Endothelial cell of hepatic sinusoid (primary cell): ENCODE results near the gene SIRT7.

ENCODE experiments used
- in situ Hi-C: cut with HindIII; loops from 2 replicates; pipeline ENCODE4 v1.10.0; 2017; ENCODE audit warnings: low sequenced_read_pairs

SIRT7 gene

GRCh38 chr17:81907219-81908145 is 10.5 kb downstream of the SIRT7 start:
- in situ Hi-C loops: no loop called here

GRCh38 chr17:81906476-81907218 is 11.3 kb downstream of the SIRT7 start:
- in situ Hi-C loops: no loop called here

DNA sequence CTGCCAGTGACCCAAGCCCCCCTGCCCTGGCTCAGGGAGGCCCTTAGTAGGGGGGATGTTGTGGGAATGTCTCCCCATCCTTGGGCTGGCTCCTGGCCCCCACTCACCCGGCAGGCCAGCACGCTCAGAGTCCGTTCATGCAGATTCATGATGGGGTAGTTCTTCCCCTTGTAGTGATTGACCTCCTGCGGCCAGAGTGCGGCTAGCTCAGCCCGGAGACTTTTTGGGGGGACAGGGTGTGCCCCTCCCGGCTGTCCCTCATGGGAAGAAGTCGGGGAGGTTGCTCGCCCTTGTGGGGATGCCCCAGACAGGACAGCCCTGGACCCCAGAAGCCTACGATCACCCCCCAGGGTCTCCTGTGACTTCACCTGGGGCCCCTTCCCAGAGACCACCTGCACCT is 12.0 kb downstream of the SIRT7 start:
- in situ Hi-C loops: no loop called here

DNA sequence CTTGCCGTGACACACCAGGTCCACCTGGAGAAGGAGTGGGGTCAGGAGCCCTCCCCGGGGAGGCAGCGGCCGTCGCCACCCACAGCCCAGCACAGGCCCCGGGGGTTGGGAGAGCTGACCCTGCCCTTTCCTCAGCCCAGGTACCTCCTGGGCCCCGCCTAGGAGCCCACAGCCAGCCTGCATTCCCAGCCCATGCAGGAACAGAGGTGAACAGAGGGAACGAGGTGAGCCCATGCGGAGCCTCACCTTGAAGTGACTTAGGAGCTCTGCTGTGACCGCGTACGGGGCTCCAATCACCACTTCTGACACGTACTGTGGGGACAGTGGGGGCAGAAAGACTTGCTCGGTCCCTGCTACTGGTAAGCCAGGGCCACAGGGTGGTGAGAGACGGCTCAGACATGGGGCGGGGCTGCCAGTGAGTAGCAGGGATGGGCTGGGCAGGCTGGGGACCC is 12.5 kb downstream of the SIRT7 start:
- in situ Hi-C loops: no loop called here

GRCh38 chr17:81904600-81905423 is 13.2 kb downstream of the SIRT7 start:
- in situ Hi-C loops: no loop called here

DNA sequence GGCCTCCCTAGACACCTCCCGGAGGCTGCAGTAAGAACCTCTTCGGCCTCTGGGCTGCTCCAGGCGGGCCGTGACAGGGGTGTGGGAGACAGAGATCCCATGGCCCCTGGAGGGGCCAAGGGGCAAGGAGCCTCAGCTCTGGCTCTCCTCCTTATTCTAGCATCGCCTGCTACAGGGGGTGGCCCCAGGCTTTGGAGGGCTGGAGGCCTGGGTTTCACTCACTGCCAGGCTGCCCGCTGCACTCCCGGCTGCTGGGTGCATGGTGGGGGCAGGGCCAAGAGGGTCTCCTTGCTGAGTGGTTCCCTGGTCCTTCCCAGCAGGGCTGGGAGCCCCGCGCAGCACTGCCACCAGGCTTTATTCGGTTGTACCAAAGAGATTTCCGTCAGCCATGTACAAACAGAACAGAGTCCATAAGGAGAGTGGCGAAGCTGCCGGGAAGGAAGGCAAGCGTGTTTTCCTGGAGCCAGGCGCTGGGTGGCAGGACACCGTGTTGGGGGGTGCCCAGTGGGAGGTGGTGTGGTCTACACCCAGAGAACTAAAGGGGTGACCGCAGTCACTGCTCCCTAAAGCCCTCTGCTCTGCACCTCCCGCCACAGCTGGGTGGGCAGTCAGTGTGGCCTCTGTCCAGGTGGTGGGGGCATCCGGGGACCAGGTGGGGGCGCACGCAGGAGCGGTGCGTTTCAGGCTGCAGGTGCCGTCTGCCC is 13.9 kb downstream of the SIRT7 start:
- in situ Hi-C loops: no loop called here

- in situ Hi-C loops: no loop called here
Measured at GRCh38 chr17:81903415-81903831, 14.6 kb downstream of the SIRT7 start.

- in situ Hi-C loops: no loop called here
Measured at GRCh38 chr17:81902653-81903414, 15.1 kb downstream of the SIRT7 start.

DNA sequence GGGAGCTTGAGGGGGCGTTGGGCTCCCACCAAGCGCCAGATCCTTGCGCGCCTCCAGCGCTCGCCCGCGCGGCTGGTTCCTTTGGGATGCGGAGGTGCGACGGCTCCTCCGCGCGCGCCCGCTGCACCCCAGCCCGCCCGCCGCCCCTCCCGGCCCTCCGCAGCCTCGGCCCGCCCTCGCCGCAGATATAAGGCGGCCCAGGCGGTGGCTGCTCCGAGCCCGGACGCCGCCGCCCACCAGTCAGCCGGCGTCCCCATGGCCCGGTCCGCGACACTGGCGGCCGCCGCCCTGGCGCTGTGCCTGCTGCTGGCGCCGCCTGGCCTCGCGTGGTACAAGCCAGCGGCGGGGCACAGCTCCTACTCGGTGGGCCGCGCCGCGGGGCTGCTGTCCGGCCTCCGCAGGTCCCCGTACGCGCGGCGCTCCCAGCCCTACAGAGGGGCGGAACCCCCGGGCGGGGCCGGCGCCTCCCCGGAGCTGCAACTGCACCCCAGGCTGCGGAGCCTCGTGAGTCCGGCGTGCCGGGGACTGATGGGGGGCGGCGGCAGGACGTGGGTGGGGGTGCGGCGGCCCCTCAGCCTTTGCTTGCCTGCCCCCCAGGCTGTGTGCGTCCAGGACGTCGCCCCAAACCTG is 15.8 kb downstream of the SIRT7 start, which contains the start of gene NPB:
Gene NPB (plus strand): TSS at position 216 of the 630 bp plus-strand sequence. CDS start 40 bp downstream, at position 256.
- in situ Hi-C loops: no loop called here

DNA sequence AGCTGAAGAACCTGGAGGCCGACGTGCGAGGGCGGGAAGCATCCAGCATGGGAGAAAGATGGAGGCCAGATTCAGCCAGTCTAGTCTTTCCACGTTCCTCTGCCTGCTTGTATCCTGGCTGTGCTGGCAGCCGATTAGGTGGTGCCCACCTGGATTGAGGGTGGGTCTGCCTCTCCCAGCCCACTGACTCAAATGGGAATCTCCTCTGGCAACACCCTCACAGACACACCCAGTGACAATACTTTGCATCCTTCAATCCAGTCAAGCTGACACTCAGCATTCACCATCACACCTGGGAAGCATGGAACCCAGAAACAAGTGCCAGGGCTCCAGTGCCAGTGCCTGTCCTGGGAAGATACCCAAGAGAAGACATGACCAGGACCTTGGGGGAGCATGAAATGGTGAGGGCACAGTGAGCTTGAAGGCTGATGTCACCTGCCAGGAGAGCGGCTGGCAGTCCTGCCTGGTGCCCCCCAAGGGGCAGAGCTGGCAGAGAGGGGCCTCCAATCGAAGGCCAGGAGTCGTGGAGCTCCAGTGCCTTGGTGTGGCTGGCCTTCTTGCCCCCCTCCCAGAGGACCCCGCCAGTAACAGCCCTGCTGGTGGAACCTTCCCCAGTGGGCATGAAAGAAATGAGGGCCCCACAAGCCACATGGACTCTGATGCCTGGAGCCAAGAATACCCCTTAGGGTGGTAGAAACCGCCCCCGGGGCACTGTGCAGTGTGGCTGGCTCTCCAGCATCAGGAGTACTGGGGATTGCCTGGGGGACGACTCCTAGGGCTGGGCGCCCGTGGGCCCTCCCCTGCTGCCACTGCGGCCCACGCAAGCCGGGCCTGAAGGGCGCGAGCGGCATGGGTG is 16.6 kb downstream of the SIRT7 start:
- in situ Hi-C loops: no loop called here

GRCh38 chr17:81900181-81900820 is 17.7 kb downstream of the SIRT7 start:
- in situ Hi-C loops: no loop called here

DNA sequence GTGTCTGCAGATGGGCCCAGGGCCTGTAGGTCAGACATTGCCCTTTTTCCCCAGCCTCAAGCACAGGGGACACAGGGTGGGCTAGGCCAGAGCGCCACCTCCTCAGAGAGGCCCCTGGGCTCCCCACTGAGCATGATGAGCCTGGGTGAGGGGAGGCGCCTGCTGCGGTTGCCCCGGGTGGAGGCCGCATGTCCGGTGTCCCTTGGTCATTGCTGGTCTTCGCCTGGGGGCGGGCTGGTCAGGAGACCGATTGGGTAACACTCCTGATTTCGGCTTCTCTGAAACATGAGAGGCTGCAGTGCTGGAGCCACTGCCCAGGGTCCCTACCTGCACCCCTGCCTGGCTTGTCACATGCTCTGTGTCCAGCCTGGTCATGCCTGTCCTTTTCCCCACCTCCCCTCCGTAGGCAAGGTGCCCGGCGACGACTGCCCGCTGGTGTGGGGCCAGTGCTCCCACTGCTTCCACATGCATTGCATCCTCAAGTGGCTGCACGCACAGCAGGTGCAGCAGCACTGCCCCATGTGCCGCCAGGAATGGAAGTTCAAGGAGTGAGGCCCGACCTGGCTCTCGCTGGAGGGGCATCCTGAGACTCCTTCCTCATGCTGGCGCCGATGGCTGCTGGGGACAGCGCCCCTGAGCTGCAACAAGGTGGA is 18.3 kb downstream of the SIRT7 start:
- in situ Hi-C loops: no loop called here

GRCh38 chr17:81898885-81899284 is 19.1 kb downstream of the SIRT7 start:
- in situ Hi-C loops: no loop called here

GRCh38 chr17:81898029-81898866 is 19.7 kb downstream of the SIRT7 start:
- in situ Hi-C loops: no loop called here

- in situ Hi-C loops: no loop called here
Measured at GRCh38 chr17:81895400-81895799, 22.6 kb downstream of the SIRT7 start.

- in situ Hi-C loops: no loop called here
Measured at GRCh38 chr17:81891303-81891552, 26.7 kb downstream of the SIRT7 start.
